Measurements from ENCODE around the gene TAT. TPM values are rescaled to one million over a fixed set of nuclear protein-coding genes. Genes with fewer than 3 reads are reported as not detected.

TAT gene
- total and polyA plus RNA-seq, 4 donors: 10.6 to 540 (median 433) TPM

DNA sequence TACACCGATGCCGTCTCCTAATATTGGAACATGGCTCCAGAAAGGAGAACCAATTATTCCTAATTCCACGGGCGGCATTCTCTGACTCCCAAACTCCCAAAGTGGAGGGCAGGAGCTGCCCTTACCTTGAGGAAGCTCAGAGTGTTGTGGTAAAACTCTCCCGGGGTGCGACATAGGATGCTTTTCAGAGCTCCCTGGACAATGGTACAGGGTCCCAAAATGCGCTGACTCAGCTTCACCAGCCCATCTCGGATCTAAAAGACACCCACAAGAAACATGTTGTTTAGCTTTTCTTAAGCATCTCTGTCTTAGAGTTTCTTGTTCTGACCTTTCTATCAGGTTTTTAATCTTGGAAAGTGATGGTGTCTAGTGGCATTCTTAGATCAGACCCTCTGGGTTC, 6.7 kb downstream of the TAT start:
- no peak for DNase-seq (ENCODE audit: low spot score)
- Histone ChIP-seq H3K27ac (ENCODE audit: low read depth in 1 of 2, low read length in 2 of 2) (peak overlapping the region; percentile 94 to 95), H3K9ac (ENCODE audit: low read depth in 1 of 2, low read length in 2 of 2) (peak overlapping the region in 1 of 2 donors; percentile 36), H3K36me3 (ENCODE audit: control insufficient read depth in 4 of 4, insufficient read depth in 3 of 4, low read depth in 1 of 4, low read length in 3 of 4) (peaks cover 0 to 40% (median 15%) of the 10 kb centered on the region in 4 donors), H3K4me1 (ENCODE audit: control insufficient read depth in 4 of 4, insufficient read depth in 4 of 4, low read length in 3 of 4) (peaks cover 0 to 69% (median 31%) of the 10 kb centered on the region in 4 donors), H3K4me3 (ENCODE audit: low read depth in 1 of 3, low read length in 3 of 3) (no peak overlapping the region), H3K27me3 (ENCODE audit: control insufficient read depth in 4 of 4, insufficient read depth in 4 of 4, low read length in 3 of 4) (no peaks in the 10 kb centered on the region), H3K9me3 (ENCODE audit: control insufficient read depth in 4 of 4, low read length in 3 of 4) (no peaks in the 10 kb centered on the region)
- WGBS: 62% methylated on average over 8 of the region's 8 CpGs
- TF ChIP-seq FOXA1 (IDR thresholded peaks at IDR 0.05) (no peak), JUND (IDR thresholded peaks at IDR 0.05) (no peak)

DNA sequence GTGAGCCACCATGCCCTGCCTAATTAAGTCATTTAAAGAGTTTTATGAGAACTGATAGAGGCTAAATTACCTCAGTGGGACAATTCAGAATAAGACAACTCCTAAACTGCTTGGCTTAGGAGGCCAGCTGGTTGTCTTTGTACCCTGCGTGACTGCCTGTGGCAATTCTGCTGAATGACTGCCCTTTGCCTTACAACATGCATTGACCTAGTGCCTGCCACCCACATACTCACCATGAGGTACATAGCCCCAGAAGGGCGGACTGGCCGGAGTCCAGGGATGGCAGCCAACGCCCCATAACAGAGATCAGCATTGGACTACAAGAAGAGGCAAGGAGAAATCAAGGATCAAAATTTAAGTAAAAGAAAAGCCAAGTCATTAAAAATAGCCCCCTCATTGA, 7.3 kb downstream of the TAT start:
- peaks cover 0 to 40% (median 15%) of the 10 kb centered on the region in 4 donors for H3K36me3 ChIP-seq (ENCODE audit: control insufficient read depth in 4 of 4, insufficient read depth in 3 of 4, low read depth in 1 of 4, low read length in 3 of 4)
- H3K27me3 ChIP-seq (ENCODE audit: control insufficient read depth in 4 of 4, insufficient read depth in 4 of 4, low read length in 3 of 4): no peaks in the 10 kb centered on the region
- no peak overlapping the region for H3K4me3 ChIP-seq (ENCODE audit: low read depth in 1 of 3, low read length in 3 of 3)
- TF ChIP-seq HNF4A (conservative IDR thresholded peaks at IDR 0.05) (peak; percentile 67 to 88), FOXA1 (IDR thresholded peaks at IDR 0.05) (peak; percentile 42), RXRA (IDR thresholded peaks at IDR 0.05) (peak; percentile 91 to 93), HNF4G (IDR thresholded peaks at IDR 0.05) (no peak), FOXA2 (IDR thresholded peaks at IDR 0.05) (peak; percentile 35), NR2F2 (IDR thresholded peaks at IDR 0.05) (no peak), JUND (IDR thresholded peaks at IDR 0.05) (peak in 1 of 2 donors; percentile 51), RAD21 (IDR thresholded peaks at IDR 0.05) (peak in 1 of 2 donors; percentile 31), GABPA (IDR thresholded peaks at IDR 0.05 in 1 of 2, conservative IDR thresholded peaks at IDR 0.05 in 1 of 2) (no peak), TAF1 (conservative IDR thresholded peaks at IDR 0.05) (no peak), EGR1 (IDR thresholded peaks at IDR 0.05; ENCODE audit: low read depth in 2 of 2) (peak in 1 of 2 donors; percentile 44), YY1 (IDR thresholded peaks at IDR 0.05) (peak; percentile 44), SP1 (IDR thresholded peaks at IDR 0.05) (peak; percentile 70)
- TF ChIP-seq, protein P1, sequence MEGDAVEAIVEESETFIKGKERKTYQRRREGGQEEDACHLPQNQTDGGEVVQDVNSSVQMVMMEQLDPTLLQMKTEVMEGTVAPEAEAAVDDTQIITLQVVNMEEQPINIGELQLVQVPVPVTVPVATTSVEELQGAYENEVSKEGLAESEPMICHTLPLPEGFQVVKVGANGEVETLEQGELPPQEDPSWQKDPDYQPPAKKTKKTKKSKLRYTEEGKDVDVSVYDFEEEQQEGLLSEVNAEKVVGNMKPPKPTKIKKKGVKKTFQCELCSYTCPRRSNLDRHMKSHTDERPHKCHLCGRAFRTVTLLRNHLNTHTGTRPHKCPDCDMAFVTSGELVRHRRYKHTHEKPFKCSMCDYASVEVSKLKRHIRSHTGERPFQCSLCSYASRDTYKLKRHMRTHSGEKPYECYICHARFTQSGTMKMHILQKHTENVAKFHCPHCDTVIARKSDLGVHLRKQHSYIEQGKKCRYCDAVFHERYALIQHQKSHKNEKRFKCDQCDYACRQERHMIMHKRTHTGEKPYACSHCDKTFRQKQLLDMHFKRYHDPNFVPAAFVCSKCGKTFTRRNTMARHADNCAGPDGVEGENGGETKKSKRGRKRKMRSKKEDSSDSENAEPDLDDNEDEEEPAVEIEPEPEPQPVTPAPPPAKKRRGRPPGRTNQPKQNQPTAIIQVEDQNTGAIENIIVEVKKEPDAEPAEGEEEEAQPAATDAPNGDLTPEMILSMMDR (IDR thresholded peaks at IDR 0.05; ENCODE audit: low read depth, low read length, missing input control): no peak
- TF ChIP-seq, protein P2, sequence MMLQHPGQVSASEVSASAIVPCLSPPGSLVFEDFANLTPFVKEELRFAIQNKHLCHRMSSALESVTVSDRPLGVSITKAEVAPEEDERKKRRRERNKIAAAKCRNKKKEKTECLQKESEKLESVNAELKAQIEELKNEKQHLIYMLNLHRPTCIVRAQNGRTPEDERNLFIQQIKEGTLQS (IDR thresholded peaks at IDR 0.05): no peak
- TF ChIP-seq, protein P3, sequence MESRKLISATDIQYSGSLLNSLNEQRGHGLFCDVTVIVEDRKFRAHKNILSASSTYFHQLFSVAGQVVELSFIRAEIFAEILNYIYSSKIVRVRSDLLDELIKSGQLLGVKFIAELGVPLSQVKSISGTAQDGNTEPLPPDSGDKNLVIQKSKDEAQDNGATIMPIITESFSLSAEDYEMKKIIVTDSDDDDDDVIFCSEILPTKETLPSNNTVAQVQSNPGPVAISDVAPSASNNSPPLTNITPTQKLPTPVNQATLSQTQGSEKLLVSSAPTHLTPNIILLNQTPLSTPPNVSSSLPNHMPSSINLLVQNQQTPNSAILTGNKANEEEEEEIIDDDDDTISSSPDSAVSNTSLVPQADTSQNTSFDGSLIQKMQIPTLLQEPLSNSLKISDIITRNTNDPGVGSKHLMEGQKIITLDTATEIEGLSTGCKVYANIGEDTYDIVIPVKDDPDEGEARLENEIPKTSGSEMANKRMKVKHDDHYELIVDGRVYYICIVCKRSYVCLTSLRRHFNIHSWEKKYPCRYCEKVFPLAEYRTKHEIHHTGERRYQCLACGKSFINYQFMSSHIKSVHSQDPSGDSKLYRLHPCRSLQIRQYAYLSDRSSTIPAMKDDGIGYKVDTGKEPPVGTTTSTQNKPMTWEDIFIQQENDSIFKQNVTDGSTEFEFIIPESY (IDR thresholded peaks at IDR 0.05): peak; percentile 59
- TF ChIP-seq, protein P4, sequence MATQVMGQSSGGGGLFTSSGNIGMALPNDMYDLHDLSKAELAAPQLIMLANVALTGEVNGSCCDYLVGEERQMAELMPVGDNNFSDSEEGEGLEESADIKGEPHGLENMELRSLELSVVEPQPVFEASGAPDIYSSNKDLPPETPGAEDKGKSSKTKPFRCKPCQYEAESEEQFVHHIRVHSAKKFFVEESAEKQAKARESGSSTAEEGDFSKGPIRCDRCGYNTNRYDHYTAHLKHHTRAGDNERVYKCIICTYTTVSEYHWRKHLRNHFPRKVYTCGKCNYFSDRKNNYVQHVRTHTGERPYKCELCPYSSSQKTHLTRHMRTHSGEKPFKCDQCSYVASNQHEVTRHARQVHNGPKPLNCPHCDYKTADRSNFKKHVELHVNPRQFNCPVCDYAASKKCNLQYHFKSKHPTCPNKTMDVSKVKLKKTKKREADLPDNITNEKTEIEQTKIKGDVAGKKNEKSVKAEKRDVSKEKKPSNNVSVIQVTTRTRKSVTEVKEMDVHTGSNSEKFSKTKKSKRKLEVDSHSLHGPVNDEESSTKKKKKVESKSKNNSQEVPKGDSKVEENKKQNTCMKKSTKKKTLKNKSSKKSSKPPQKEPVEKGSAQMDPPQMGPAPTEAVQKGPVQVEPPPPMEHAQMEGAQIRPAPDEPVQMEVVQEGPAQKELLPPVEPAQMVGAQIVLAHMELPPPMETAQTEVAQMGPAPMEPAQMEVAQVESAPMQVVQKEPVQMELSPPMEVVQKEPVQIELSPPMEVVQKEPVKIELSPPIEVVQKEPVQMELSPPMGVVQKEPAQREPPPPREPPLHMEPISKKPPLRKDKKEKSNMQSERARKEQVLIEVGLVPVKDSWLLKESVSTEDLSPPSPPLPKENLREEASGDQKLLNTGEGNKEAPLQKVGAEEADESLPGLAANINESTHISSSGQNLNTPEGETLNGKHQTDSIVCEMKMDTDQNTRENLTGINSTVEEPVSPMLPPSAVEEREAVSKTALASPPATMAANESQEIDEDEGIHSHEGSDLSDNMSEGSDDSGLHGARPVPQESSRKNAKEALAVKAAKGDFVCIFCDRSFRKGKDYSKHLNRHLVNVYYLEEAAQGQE (IDR thresholded peaks at IDR 0.05): peak; percentile 22
- TF ChIP-seq, protein P5, sequence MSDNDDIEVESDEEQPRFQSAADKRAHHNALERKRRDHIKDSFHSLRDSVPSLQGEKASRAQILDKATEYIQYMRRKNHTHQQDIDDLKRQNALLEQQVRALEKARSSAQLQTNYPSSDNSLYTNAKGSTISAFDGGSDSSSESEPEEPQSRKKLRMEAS (IDR thresholded peaks at IDR 0.05): peak; percentile 62
- H3K4me1 ChIP-seq (ENCODE audit: control insufficient read depth in 4 of 4, insufficient read depth in 4 of 4, low read length in 3 of 4): peaks cover 0 to 67% (median 32%) of the 10 kb centered on the region in 4 donors
- H3K27ac ChIP-seq (ENCODE audit: low read depth in 1 of 2, low read length in 2 of 2): peak overlapping the region; percentile 94 to 95
- no peaks in the 10 kb centered on the region for H3K9me3 ChIP-seq (ENCODE audit: control insufficient read depth in 4 of 4, low read length in 3 of 4)
- no peak for DNase-seq (ENCODE audit: low spot score)
- 30% methylated on average over 4 of the region's 4 CpGs for WGBS
- peak overlapping the region in 1 of 2 donors; percentile 36 for H3K9ac ChIP-seq (ENCODE audit: low read depth in 1 of 2, low read length in 2 of 2)

Data from liver (tissue), 9 donors.